ENCODE measurements around the gene DOP1B. TPM values are rescaled to one million over a fixed set of nuclear protein-coding genes. Genes with fewer than 3 reads are reported as not detected.

DOP1B gene
- total RNA-seq, 1 experiment from 2014 or later: 8.7 TPM

- Histone ChIP-seq H3K27me3 (ENCODE audit: insufficient read depth, low read length) (peaks cover 5% of the 10 kb centered on the region; the same call in 1 of the 2 replicates), H3K4me2 (ENCODE audit: insufficient read depth, insufficient read length, low read length) (peak within 1 kb of the TSS; percentile 86), H3K4me1 (ENCODE audit: insufficient read depth, low read length) (peaks cover 2% of the 10 kb centered on the region; the same call in 1 of the 2 replicates), H2BK12ac (ENCODE audit: insufficient read length, low read depth, low read length) (no peak within 1 kb of the TSS), H3K27ac (ENCODE audit: insufficient read length, low read depth, low read length) (no peak within 1 kb of the TSS), H2BK5ac (ENCODE audit: insufficient read length, low read length) (no peak within 1 kb of the TSS), H3K79me2 (ENCODE audit: insufficient read depth, low read length) (no peaks in the 10 kb centered on the region), H2BK15ac (ENCODE audit: low read depth, low read length) (no peak within 1 kb of the TSS), H3K14ac (ENCODE audit: insufficient read depth, low read length) (no peak within 1 kb of the TSS; the same call in 1 of the 2 replicates), H3K18ac (ENCODE audit: insufficient read length, low read depth, low read length) (no peak within 1 kb of the TSS), H2AFZ (ENCODE audit: low read length) (no peak within 1 kb of the TSS), H3K23me2 (ENCODE audit: insufficient read length, low read depth, low read length, poor library complexity, severe bottlenecking) (peaks cover 19% of the 10 kb centered on the region), H3T11ph (ENCODE audit: low read length) (no peak within 1 kb of the TSS), H2BK20ac (ENCODE audit: low read depth, low read length, poor library complexity, severe bottlenecking) (no peak within 1 kb of the TSS), H4K8ac (replicated peaks; ENCODE audit: insufficient read length, low read depth, low read length) (no peak within 1 kb of the TSS), H4K5ac (ENCODE audit: insufficient read length, low read depth, low read length) (no peak within 1 kb of the TSS), H3K79me1 (ENCODE audit: insufficient read depth, low read depth, low read length, poor library complexity, severe bottlenecking) (no peaks in the 10 kb centered on the region), H3K9ac (ENCODE audit: extremely low read depth, insufficient read length, low read length) (no peak within 1 kb of the TSS), H3K9me3 (ENCODE audit: control insufficient read depth, low read depth, low read length) (no peaks in the 10 kb centered on the region), H3K4ac (ENCODE audit: low read depth, low read length) (no peak within 1 kb of the TSS), H3K56ac (ENCODE audit: insufficient read length, low read depth, low read length) (no peak within 1 kb of the TSS), H4K20me1 (ENCODE audit: control insufficient read depth, insufficient read depth, insufficient read length) (no peaks in the 10 kb centered on the region), H3K23ac (ENCODE audit: insufficient read length, low read depth, low read length) (no peak within 1 kb of the TSS), H2AK5ac (ENCODE audit: insufficient read length, low read length) (no peak within 1 kb of the TSS), H4K91ac (ENCODE audit: insufficient read length, low read depth, low read length) (no peak within 1 kb of the TSS), H2BK120ac (ENCODE audit: low read depth, low read length, poor library complexity, severe bottlenecking) (no peak within 1 kb of the TSS)
- 0 out of 5 replicates have a peak, but pooled peaks cover 0 to 3% of the 10 kb centered on the region in 2 experiments for H3K9me3 Mint-ChIP-seq
- TF ChIP-seq CTCF (conservative IDR thresholded peaks at IDR 0.05): no peak
- H3K4me3 Mint-ChIP-seq: peak within 1 kb of the TSS; percentile 65 to 83
- peaks cover 67% of the 10 kb centered on the region for H3K27me3 Mint-ChIP-seq (ENCODE audit: low read depth)
- H3K36me3 Mint-ChIP-seq (ENCODE audit: insufficient read depth in 1 of 3, low read depth in 3 of 3): no peaks in the 10 kb centered on the region; a peak in 1 of 7 replicates
- H3K4me1 Mint-ChIP-seq: peaks cover 26 to 31% of the 10 kb centered on the region in 2 experiments
- no peak within 1 kb of the TSS; a peak in 1 of 7 replicates for H3K27ac Mint-ChIP-seq
- no peak for DNase-seq
- no CpG with 5 or more reads among the region's 53 CpGs for WGBS (ENCODE audit: extremely low coverage, insufficient read length, low lambda C conversion rate)
Measured at GRCh38 chr21:36134803-36135390, 21.7 kb upstream of the DOP1B start, which contains the start of gene CBR3. Gene CBR3, plus strand, starts transcription at chr21:36135079. Its CDS starts 114 bp downstream, at chr21:36135193.
